Stimulated activated CD4-positive, alpha-beta T cell treated with anti-CD3 and anti-CD28 coated beads, Interleukin-1b, Interleukin-23, amount 100 ng/mL, for 1 hour (primary cell): ENCODE data around the gene LY6G6D.
A peak's percentile ranks its signal among the peaks of the same experiment; 100 is the strongest.
"Not testable (repeated sequence)": the region's sequence is repeated elsewhere in the genome, so short reads cannot be mapped to it uniquely, and the experiment has no call there.

Experiments used
- DNase-seq, 2 donors: peaks; one replicate each; pipeline ENCODE4 v3.0.0-alpha.2; 2020; ENCODE audit warnings: low read depth in 2 of 2

The LY6G6D gene

DNA sequence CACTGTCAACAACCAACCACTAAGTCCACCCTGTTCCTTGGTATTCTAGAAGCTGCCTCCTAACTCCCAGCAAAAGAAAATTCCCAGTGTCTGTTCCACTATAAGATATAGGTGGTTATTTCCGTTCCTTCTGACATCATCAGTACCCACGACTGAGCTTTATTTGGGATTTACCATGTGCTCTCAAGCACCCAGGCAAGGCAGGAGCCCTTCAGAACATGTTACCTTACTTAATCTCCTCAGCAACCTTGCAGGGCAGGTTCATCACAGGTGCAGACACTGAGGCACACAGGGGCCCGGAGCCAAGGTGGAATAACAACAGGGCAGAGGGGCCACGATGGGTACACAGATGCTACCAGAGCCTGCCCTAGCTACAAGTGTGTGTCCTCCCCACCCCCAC is 22.8 kb upstream of the LY6G6D start:
- no peak for DNase-seq

DNA sequence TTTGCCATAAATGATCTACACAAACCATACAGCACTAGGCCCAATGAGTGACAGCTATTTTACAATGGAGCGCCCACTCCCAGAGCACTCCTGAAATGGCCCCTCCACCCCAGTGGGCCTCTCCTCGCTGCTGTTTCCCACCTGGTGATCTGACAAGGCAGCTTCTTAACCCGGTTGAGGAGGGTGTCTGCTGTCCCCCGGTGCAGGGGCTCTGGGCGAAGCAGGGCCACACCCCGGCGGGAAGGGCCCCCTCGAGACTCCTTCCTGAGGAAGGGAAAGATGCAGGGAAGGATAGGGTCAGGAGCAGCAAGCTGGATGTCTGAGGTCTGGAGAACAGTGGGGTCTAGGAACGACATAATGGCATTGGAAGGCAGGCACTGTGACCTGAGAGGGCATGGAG is 22.3 kb upstream of the LY6G6D start:
- no peak for DNase-seq

DNA sequence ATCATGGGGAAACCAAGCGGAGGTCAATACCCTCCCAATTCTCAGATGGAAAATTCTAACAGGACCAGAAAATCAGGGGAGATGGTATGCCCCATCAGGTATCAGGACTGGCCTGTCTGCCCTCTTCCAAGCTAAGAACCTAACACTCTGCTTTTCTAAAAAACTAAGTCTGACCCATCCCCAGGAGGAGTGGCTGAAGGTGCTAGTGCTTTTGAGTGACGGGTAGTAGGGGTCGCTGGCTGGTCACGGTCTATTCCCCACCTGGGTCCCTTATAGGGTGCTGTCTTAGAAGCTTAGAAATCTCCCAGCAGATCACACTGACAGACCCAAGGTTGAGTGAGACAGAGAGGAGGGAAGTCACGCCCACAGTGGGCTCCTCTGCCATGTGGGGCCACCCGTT is 21.6 kb upstream of the LY6G6D start:
- DNase-seq, result no peak

DNA sequence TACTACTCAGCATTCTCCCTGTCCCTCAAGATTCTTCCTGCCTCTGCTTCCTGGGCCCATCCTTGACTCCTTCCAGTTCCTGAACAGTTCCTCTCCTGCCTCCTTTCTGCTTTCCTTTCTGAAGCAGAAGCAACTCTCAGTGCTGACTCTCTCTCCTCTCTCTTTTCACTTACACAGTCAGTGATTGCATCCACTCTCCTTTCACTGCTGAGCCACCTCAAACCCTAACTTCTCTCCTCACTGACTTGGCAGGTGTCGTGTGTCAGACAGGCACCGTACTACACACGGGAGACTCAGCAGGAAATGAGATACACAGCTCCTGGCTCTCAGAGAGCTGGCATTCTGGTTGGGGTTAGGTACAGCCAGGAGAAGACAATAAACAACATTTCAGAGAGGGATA is 17.6 kb upstream of the LY6G6D start:
- DNase-seq, result no peak

DNA sequence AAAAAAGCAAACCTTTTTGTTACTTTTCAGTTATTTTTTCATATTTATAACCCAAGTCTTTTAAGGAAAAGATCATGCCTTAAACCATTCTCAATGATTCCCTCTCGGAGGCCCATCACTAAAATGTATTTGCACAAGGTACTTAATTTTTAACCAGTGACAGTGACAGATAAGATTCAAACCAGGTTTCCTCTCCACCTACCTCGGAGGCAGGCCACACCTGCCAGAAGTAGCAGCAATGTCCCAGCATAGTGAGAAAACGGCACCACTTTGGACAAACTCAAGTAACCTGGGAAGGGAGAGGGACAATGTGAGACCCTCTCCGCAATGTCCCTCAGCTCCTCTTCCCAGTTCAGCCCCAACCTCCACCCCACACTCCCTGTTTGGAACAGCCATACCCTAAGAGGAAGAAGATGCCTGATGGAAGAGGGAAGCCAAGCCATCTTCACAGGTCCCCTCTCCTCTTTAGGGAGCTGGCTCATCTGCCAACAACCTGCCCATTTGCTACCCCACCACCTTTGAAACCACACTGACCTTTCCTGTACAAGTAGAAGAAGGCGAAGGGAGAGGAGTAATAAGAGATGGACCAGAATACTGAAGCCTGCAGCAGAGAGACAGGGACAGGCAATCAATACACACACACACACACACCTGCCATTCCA is 14.3 kb upstream of the LY6G6D start:
- no peak for DNase-seq

DNA sequence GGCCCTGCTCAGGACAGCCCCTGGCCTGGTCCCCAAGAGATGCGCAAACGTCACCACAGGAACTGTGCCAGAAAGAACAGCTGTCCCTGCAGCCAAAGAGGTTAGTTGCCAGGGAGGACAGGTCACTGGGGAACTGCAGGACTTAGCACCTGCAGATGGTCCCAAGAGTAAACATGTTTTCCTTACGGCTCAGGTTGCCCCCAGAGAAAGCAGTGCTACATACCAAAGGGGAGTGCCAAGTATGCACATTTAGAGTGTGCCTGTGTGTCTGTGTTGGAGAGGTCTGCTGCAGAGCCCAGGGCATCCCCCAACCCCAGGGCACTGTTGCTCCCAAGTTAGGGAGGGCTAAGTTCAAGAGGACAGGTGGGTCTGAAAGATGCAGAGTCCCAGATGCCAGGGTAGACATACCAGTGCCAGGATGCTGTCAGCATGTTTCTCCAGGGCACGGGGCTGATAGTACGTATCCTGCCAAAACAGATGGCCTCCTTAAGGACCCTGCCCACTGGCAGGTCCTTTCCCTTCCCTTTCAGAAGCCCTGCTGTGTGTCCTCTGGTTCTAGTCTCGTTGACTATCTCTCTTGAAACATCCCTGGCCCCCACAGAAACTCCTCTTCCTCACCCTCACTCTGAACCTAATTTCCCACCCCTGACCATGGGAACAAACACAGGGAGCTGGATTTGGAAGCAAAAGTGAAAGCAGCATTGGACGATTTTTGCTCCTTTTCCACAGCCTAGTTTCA is 13.3 kb upstream of the LY6G6D start:
- no peak for DNase-seq

DNA sequence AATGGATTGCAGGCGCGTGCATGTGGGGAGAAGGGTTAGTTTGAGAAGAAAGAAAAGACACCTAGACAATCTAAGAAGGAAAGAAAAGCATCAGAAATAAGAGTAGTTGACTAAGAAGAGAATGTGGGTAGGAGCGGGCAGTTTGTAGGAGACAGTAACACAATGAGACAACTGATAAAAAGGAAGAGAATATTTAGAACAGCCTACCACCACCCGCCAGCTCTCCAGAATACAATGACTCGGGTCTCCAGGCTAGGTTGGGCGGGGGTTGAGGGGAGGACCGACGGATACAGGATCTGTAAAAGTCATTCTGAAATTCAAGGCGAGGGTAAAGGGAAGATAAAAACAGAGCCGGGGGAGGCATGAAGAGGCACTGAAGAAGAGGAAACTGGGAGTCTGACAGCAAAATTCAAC is 12.7 kb upstream of the LY6G6D start:
- no peak for DNase-seq

DNA sequence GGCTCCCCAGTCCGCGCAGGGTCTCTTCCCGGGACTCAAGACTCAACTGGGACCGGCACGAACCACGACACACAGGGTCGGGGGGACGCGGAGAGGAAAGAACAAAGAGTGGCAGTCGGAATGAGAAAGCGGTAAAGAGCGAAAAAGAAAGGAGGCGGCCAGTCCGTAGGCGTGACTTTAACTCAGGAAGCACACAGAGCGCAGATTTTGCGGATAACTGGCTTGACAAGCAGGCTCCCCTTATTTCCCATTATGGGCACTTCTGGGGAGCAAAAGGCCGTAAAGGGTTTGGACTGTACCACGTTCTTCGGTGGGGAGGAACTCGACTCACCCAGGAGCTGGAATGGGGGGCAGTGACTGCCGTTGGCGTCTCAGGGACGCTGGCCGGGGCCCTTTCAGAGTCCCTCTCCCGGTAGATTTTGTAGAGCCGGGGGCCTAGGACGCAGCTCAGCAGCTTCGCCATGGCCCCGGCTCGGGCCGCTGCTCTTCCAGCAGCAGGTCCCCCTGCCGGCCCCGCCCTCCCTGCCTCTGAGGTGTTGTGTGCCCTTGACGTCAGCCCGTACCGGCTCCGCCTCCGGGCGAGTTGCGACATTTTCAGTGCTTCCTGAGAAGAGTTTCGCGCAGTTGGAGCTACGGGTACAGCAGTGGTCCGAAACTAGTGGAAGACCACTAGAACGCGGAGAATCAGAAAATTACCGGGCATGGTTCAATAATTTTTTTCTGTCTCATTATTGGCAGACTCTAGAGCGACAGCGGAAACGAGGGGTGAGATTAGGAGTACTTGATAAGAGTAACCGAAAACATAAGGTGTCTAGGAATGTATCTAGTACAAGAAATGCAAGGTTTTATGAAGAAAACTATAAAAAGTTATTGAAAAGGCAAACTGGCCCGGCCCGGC is 12.1 kb upstream of the LY6G6D start, which contains the start of gene ABHD16A:
Gene ABHD16A, minus strand, starts transcription at position 506 of the 898 bp plus-strand sequence. Its CDS starts 43 bp downstream, at position 463.
- peak; percentile 91 to 92 for DNase-seq

DNA sequence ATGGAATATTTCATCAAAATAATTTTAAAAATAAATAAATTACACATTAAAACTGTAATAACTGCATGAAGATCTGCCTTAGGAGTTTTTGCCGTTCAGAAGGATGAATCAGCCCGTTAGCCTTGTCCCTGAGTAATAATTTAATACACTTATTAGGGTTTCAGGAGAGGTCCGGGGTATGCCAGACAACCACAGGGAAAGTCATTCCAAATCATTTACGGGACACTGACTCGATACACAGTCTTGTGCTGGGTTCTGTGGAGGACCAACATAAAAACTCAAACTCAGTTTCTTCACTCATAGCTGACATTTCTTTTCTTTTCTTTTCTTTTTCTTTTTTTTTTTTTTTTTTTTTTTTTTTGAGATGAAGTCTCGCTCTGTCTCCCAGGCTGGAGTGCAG is 9.2 kb upstream of the LY6G6D start:
- no peak for DNase-seq

DNA sequence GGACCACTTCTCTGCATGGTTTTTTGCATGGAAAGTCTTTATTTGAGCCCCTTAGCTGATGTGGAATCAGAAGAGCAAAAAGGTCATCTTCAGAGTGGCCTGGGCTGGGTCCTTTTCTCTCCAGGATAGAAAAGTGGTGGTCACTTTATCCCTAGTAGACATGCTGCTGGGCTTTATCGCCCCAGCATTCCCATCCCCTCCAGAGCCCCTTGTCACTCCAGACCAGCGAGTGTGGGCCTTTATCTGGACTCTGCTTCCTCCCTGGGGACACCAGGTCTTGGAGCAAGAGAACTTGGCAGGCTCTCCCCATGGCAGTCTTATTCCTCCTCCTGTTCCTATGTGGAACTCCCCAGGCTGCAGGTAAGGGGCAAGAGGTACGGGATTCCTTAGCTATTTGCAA is 8.5 kb upstream of the LY6G6D start, which contains the start of gene LY6G6F:
Gene LY6G6F, plus strand, starts transcription at position 268 of the 400 bp plus-strand sequence. Its CDS starts 41 bp downstream, at position 309.
- DNase-seq, result no peak

DNA sequence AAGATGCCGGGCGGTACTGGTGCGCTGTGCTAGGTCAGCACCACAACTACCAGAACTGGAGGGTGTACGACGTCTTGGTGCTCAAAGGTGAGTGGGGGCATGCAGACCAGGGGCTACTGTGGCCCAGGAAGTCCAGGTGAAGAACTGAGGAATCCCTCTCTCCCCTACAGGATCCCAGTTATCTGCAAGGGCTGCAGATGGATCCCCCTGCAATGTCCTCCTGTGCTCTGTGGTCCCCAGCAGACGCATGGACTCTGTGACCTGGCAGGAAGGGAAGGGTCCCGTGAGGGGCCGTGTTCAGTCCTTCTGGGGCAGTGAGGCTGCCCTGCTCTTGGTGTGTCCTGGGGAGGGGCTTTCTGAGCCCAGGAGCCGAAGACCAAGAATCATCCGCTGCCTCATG is 7.4 kb upstream of the LY6G6D start:
- DNase-seq, result no peak

DNA sequence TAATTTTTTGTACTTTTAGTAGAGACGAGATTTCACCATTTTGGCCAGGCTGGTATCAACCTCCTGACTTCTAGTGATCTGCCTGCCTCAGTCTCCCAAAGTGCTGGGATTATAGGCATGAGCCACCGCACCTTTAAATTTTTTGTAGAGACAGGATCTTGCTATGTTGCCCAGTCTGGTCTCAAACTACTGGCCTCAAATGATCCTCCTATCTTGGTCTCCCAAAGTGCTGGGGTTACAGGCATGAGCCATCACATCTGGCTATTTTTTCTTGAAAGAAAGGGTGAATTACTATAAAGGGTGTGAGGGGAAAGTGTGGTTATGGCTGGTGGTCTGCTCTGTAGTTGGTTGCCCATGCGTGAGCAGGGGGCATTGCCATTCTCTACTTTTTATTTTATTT is 6.9 kb upstream of the LY6G6D start:
- DNase-seq, result no peak

DNA sequence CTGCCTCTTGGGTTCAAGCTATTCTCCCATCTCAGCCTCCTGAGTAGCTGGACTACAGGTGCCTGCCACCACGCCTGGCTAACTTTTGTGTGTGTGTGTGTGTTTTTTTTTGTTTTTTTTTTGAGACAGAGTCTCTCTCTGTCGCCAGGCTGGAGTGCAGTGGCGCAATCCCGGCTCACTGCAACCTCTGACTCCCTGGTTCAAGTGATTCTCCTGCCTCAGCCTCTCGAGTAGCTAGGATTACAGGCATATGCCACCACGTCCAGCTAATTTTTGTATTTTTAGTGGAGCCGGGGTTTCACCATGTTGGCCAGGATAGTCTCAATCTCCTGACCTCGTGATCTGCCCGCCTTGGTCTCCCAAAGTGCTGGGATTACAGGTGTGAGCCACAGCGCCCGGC is 6.0 kb upstream of the LY6G6D start:
- DNase-seq, result not testable (repeated sequence)

DNA sequence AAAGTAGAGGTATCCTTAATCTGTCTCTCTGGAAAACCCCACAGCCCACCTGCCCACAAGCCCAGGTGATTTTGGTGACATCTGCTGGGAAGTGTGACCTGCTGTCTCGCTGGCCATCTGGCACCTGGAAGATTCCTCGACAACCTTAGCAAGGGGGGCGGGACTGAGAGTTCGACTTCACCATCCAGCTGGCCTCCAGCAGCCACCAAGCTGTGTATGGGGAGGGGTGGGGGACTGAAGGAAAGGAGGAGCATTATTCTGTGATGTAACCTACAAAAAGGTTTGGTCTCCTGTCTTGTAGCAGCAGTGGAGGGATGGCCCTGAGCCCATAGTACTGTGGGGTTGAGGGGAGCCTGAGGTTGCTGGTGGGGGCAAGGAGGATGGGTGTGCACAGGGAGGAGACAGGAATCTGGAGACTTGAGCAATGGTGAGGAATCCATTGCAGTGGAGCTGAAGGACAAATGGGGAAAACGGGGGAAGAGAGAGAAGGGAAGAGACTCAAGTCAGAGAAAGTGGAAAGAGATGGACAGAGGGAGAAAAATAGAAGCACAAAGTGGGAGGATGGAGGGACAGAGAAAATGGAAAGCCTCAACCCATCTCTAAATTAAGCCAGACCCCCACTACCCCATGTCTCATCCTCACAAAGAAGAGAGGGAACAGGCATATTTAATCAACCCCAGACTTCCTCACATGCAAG is 4.5 kb upstream of the LY6G6D start:
- no peak for DNase-seq

DNA sequence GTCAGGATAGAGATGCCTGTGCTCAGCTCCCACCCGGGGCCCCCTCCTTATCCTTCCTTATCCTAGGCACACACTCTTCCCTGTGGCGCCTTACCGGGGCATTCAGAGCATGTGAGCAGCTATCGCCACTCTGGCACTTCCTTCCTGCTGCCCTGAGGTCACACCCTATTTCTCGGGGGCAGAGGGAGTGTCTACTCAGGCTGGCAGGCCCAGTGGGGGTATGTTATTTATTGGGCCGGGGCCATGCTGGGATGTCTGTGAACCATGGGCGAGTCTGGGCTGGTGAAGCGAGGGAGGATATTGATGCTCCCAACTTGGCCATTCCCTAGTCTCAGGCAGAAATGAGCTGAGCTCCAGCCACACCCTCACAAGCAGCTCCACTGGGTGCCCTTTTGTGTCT is 3.9 kb upstream of the LY6G6D start:
- no peak for DNase-seq

DNA sequence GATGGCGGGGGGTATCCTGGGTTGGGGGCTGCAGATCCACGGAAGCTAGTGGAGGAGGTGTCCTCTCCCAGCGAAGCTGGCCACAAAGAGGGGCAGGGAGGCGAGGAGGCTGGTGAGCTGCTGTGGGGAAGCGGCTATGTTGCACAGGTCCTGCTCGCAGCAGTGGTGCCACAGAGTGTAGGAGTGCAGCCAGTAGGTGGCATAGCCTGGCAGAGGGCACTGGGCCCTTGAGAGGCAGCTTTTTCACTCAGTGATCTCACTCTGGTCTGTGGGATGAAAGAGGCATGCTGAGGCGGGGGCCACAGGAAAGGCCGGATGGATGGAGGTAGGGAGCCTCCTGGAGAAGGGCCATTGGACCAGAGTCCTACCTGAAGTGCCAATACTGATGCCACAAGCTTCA is 2.9 kb upstream of the LY6G6D start:
- no peak for DNase-seq

DNA sequence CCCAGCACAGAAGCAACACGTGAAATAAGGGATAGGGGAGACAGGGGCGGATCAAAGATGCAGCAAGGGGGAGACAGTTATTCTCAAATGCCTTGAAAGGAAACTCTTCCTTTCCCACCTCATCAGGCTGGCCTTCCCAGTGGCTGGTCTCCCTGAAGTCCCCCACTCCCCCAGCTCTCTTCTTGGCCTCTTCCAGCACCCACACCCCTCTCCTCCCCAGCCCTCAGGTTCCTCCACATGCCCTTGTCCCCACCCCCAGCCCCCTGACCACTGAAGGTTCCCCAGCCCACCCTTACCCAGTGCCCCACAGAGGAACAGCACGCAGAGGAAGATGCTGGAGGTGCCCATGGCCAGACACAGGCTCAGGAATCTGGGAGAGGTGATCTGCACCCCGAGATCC is 1.7 kb upstream of the LY6G6D start:
- DNase-seq, result no peak

DNA sequence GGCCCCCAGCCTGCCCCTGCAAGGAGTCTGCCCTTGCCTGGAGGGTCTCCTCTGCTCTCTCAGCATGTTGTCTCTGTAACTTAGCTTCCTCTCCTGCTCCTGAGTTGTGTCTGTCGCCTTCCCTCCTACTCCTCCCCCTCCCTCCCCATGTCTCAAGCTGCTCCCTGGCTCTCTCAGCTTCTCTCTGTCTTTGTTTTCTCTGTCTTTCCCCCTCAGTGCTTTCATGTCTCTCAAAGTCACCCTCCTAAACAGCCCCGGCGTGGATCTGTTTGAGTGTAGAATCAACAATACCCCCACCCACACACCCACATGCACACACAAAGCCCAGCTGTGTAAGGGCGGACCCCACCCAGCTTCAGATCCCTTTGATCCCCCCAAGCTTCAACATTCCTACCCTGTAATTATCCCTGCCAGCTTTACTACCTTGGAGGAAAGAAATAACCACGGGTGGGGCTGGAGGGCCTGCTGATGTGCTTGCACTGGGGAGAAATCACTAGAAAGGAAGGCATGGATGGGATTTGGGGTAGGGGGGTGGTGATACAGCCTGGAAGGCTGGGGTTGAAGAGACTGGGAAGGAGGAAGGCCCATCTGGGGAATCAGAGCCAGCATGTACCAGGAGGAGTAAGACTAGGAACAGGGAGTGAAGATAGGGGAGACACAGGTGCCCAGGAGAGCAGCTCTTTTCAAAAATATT is 1.0 kb upstream of the LY6G6D start:
- no peak for DNase-seq

DNA sequence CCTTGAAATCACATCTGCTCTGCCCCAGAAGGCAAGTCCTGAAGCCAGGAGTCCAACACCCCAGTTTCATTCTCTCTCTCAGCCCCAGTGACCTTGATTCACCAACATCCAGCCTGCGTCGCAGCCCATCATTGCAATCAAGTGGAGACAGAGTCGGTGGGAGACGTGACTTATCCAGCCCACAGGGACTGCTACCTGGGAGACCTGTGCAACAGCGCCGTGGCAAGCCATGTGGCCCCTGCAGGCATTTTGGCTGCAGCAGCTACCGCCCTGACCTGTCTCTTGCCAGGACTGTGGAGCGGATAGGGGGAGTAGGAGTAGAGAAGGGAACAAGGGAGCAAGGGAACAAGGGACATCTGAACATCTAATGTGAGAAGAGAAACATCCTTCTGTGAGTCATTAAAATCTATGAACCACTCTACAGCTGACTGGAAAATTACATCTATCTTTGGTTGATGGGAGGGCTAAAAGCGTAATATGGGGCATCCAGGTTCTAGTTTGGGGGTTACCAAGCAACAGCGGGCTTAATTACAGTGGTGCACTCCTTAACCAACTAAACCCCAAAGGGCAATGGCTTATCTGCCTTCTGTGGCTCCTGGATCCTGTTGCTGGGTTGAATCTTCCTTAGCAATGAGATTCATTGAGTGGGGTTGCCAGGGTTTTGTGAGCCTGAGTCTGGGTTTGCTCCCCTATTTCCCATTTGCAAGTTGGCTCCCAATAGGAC is 2.5 kb downstream of the LY6G6D start:
- no peak for DNase-seq

DNA sequence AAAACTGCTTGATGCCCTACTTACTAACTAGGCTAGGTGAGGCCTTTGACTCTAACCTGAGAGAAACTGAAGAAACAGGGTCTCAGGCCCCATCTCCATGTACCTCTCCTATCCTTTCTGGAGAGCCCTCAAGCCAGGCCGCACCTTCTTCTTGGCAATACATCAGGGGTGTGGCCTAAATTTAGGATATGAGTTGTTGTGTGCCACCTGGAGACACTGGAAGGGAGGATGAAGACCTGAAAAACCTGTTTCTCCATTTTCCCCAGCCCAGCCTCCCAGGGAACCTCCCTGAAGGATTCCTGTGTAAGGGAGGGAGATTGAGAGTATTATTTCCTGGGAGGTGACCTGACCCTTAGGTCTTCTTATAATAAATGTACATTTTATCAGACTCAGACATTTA is 3.1 kb downstream of the LY6G6D start:
- DNase-seq, result no peak
